ENCODE data around the gene DMKN.

Gene DMKN

GRCh38 chr19:35549174-35549788 lies 35.8 kb upstream of the DMKN start:
- no peak for DNase-seq

GRCh38 chr19:35546532-35546931 lies 33.1 kb upstream of the DMKN start:
- no peak for DNase-seq

- no peak for DNase-seq
These were observed 32.5 kb upstream of the DMKN start for GRCh38 chr19:35545855-35546381.

- DNase-seq = peak; percentile 94
These were observed 31.8 kb upstream of the DMKN start, which contains the start of gene TMEM147 for GRCh38 chr19:35545001-35545854. Gene TMEM147, plus strand, starts transcription at chr19:35545626. Its CDS starts 114 bp downstream, at chr19:35545740.

- DNase-seq = no peak
These were observed 30.8 kb upstream of the DMKN start for GRCh38 chr19:35544110-35544802.

- DNase-seq = no peak
These were observed 30.0 kb upstream of the DMKN start for GRCh38 chr19:35543280-35544109.

GRCh38 chr19:35542209-35542608 lies 28.8 kb upstream of the DMKN start:
- no peak for DNase-seq

- no peak for DNase-seq
These were observed 27.0 kb upstream of the DMKN start for GRCh38 chr19:35540356-35540927.

GRCh38 chr19:35539850-35540249 lies 26.4 kb upstream of the DMKN start:
- DNase-seq = no peak

- DNase-seq = no peak
These were observed 25.9 kb upstream of the DMKN start for GRCh38 chr19:35539314-35539713.

- no peak for DNase-seq
These were observed 21.5 kb upstream of the DMKN start for GRCh38 chr19:35534803-35535480.

- DNase-seq = no peak
These were observed 20.5 kb upstream of the DMKN start for GRCh38 chr19:35533822-35534392.

GRCh38 chr19:35533201-35533821 lies 19.9 kb upstream of the DMKN start, which contains the start of gene GAPDHS:
Gene GAPDHS, plus strand, starts transcription at chr19:35533456. Its CDS starts 72 bp downstream, at chr19:35533528.
- DNase-seq = no peak

GRCh38 chr19:35531291-35531690 lies 17.8 kb upstream of the DMKN start:
- DNase-seq = no peak

GRCh38 chr19:35529241-35530218 lies 16.1 kb upstream of the DMKN start:
- DNase-seq = no peak

GRCh38 chr19:35528218-35529038 lies 15.0 kb upstream of the DMKN start, which contains the start of gene SBSN:
Gene SBSN, minus strand, starts transcription at chr19:35528311. Its CDS starts 30 bp downstream, at chr19:35528281.
- no peak for DNase-seq

- no peak for DNase-seq
These were observed 12.4 kb upstream of the DMKN start for GRCh38 chr19:35525873-35526272.

GRCh38 chr19:35524181-35524837 lies 10.9 kb upstream of the DMKN start:
- DNase-seq = no peak

All from right forelimb (tissue), 1 donor.